ENCODE results near the gene NUP50. TPM values are rescaled to one million over a fixed set of nuclear protein-coding genes. Genes with fewer than 3 reads are reported as not detected.

The NUP50 gene
- total RNA-seq, 6 experiments from 2014 or later: 26.4 to 57.2 (median 31.4) TPM

GRCh38 chr22:45225732-45226502 lies 62.2 kb downstream of the NUP50 start:
- Histone ChIP-seq H3K36me3 (no peaks in the 10 kb centered on the region), H3K9me3 (no peaks in the 10 kb centered on the region), H3K4me1 (peaks cover 0 to 38% (median 9%) of the 10 kb centered on the region in 4 donors), H3K4me3 (no peak overlapping the region), H3K27ac (peak overlapping the region in 2 of 3 donors; percentile 26 to 42), H3K27me3 (no peaks in the 10 kb centered on the region)
- WGBS (ENCODE audit: insufficient coverage, low coverage, low lambda C conversion rate, missing lambda C conversion rate): 20% methylated on average over 1 of the region's 26 CpGs
- DNase-seq: peak in 2 of 3 donors; percentile 57 to 80
- TF ChIP-seq CTCF (IDR thresholded peaks at IDR 0.05) (no peak), POLR2A (IDR thresholded peaks at IDR 0.05) (peak; percentile 32)
- intact Hi-C loops (cut with DNase I): no loop called here
- peak; percentile 63 to 79 (median 78) for ATAC-seq

GRCh38 chr22:45226503-45227186 lies 62.9 kb downstream of the NUP50 start:
- Histone ChIP-seq H3K4me3 (no peak overlapping the region), H3K4me1 (peaks cover 0 to 38% (median 9%) of the 10 kb centered on the region in 4 donors), H3K36me3 (no peaks in the 10 kb centered on the region), H3K27ac (peak overlapping the region in 2 of 3 donors; percentile 26 to 42), H3K27me3 (no peaks in the 10 kb centered on the region), H3K9me3 (no peaks in the 10 kb centered on the region)
- WGBS (ENCODE audit: insufficient coverage, low coverage, low lambda C conversion rate, missing lambda C conversion rate): 51% methylated on average over 13 of the region's 17 CpGs
- intact Hi-C loops (cut with DNase I): no loop called here
- ATAC-seq: peak in 3 of 4 donors; percentile 19 to 64 (median 22)
- no peak for TF ChIP-seq CTCF (IDR thresholded peaks at IDR 0.05)
- no peak for TF ChIP-seq POLR2A (IDR thresholded peaks at IDR 0.05)
- DNase-seq: peak in 1 of 3 donors; percentile 63

GRCh38 chr22:45227645-45228400 lies 64.1 kb downstream of the NUP50 start:
- H3K27ac ChIP-seq: peak overlapping the region in 1 of 3 donors; percentile 1
- TF ChIP-seq POLR2A (IDR thresholded peaks at IDR 0.05) (no peak), CTCF (IDR thresholded peaks at IDR 0.05) (no peak)
- H3K4me3 ChIP-seq: no peak overlapping the region
- DNase-seq (peak in 1 of 3 donors; percentile 40), ATAC-seq (peak in 3 of 4 donors; percentile 18 to 44 (median 22))
- H3K27me3 ChIP-seq: no peaks in the 10 kb centered on the region
- H3K36me3 ChIP-seq: no peaks in the 10 kb centered on the region
- 67% methylated on average over 6 of the region's 16 CpGs for WGBS (ENCODE audit: insufficient coverage, low coverage, low lambda C conversion rate, missing lambda C conversion rate)
- intact Hi-C loops (cut with DNase I): no loop called here
- peaks cover 0 to 38% (median 9%) of the 10 kb centered on the region in 4 donors for H3K4me1 ChIP-seq
- H3K9me3 ChIP-seq: no peaks in the 10 kb centered on the region

GRCh38 chr22:45228401-45228754 lies 64.7 kb downstream of the NUP50 start:
- H3K4me3 ChIP-seq: no peak overlapping the region
- H3K27ac ChIP-seq: peak overlapping the region in 1 of 3 donors; percentile 1
- no peaks in the 10 kb centered on the region for H3K27me3 ChIP-seq
- H3K4me1 ChIP-seq: peaks cover 0 to 35% (median 9%) of the 10 kb centered on the region in 4 donors
- intact Hi-C loops (cut with DNase I): no loop called here
- ATAC-seq: peak in 3 of 4 donors; percentile 13 to 46 (median 36)
- WGBS (ENCODE audit: insufficient coverage, low coverage, low lambda C conversion rate, missing lambda C conversion rate): 70% methylated on average over 2 of the region's 8 CpGs
- peak in 1 of 3 donors; percentile 21 for DNase-seq
- H3K9me3 ChIP-seq: no peaks in the 10 kb centered on the region
- TF ChIP-seq POLR2A (IDR thresholded peaks at IDR 0.05) (no peak), CTCF (IDR thresholded peaks at IDR 0.05) (no peak)
- H3K36me3 ChIP-seq: no peaks in the 10 kb centered on the region

Data from right lobe of liver (tissue), 6 donors.